MM.1S (cell line): ENCODE measurements around the gene MORN5.

Source experiments
- CTCF ChIP-seq: fragments of 300-600 bp; sonication (generic); IDR thresholded peaks from 2 replicates; pipeline ENCODE4 v1.5.1; 2016; ENCODE audit warnings: antibody characterized with exemption, low read length, mixed read lengths
- EZH2 ChIP-seq: fragments of 300-600 bp; sonication (generic); optimal IDR thresholded peaks from 2 replicates; pipeline ENCODE3; 2017; ENCODE audit warnings: low read depth, mild to moderate bottlenecking, antibody characterized with exemption, low read length, mixed read lengths
- EZH2phosphoT487 ChIP-seq: fragments of 300-600 bp; sonication (generic); IDR thresholded peaks from 2 replicates; pipeline ENCODE4 v1.6.1; 2018; ENCODE audit warnings: antibody characterized with exemption, low read length

- TF ChIP-seq CTCF: no peak
- TF ChIP-seq EZH2: no peak
- no peak for TF ChIP-seq EZH2phosphoT487
Observed at GRCh38 chr9:122229485-122229837, 69.8 kb downstream of the MORN5 start.
